WTC11 (cell line): ENCODE results near the gene MRTFB. TPM values are rescaled to one million over a fixed set of nuclear protein-coding genes. Genes with fewer than 3 reads are reported as not detected.

ENCODE experiments used
- ATAC-seq: fragments of 200-7000 bp; cut with Tn5 transposase; 2 replicates; pipeline ENCODE4 v1.10.0; 2021; ENCODE audit warnings: mild to moderate bottlenecking, moderate library complexity
- CTCF ChIA-PET: fragments of 300-600 bp; sonication (Branson Sonifier 250); formaldehyde crosslinking; loops from one replicate; lab custom pipeline; 2021; ENCODE audit warnings: antibody characterized with exemption; lab: Charles Lee
- POLR2A ChIA-PET: fragments of 350-600 bp; sonication (Branson Sonifier 250); formaldehyde crosslinking; loops from one replicate; lab custom pipeline; 2021; ENCODE audit warnings: antibody characterized with exemption; lab: Charles Lee
- DNase-seq: peaks from one replicate; pipeline ENCODE4 v3.0.0; 2021; ENCODE audit warnings: low spot score
- H3K27ac Mint-ChIP-seq: 2 replicates; pipeline ENCODE4 v1.8.0; 2021; ENCODE audit warnings: mixed read lengths
- H3K27me3 Mint-ChIP-seq: 2 replicates; pipeline ENCODE4 v1.8.0; 2021; ENCODE audit warnings: low read depth, mild to moderate bottlenecking, moderate library complexity, mixed read lengths
- H3K36me3 Mint-ChIP-seq: 2 replicates; pipeline ENCODE4 v1.8.0; 2021; ENCODE audit warnings: mixed read lengths
- H3K4me1 Mint-ChIP-seq: 2 replicates; pipeline ENCODE4 v1.8.0; 2022; ENCODE audit warnings: mixed read lengths
- H3K4me3 Mint-ChIP-seq: 2 replicates; pipeline ENCODE4 v1.8.0; 2021; ENCODE audit warnings: mild to moderate bottlenecking, moderate library complexity, mixed read lengths
- H3K9me3 Mint-ChIP-seq: 2 replicates; pipeline ENCODE4 v1.8.0; 2021; ENCODE audit warnings: mixed read lengths
- ATF1 ChIP-seq: sonication (generic); formaldehyde crosslinking; IDR thresholded peaks from 2 replicates; pipeline ENCODE4 v1.8.1; 2023; ENCODE audit warnings: mild to moderate bottlenecking, moderate library complexity, missing genetic modification reagents
- CBFB ChIP-seq: sonication (generic); formaldehyde crosslinking; IDR thresholded peaks from 2 replicates; pipeline ENCODE4 v1.8.1; 2022; ENCODE audit warnings: mild to moderate bottlenecking, low read depth, missing genetic modification reagents
- ELF4 ChIP-seq: sonication (generic); formaldehyde crosslinking; IDR thresholded peaks from 2 replicates; pipeline ENCODE4 v1.8.1; 2022; ENCODE audit warnings: low read depth, mild to moderate bottlenecking, moderate library complexity, missing genetic modification reagents
- ESRRA ChIP-seq: sonication (generic); formaldehyde crosslinking; IDR thresholded peaks from 2 replicates; pipeline ENCODE4 v1.8.1; 2022; ENCODE audit warnings: mild to moderate bottlenecking, missing genetic modification reagents, borderline replicate concordance
- ETV6 ChIP-seq: sonication (generic); formaldehyde crosslinking; IDR thresholded peaks from 2 replicates; pipeline ENCODE4 v1.8.1; 2022; ENCODE audit warnings: mild to moderate bottlenecking, missing genetic modification reagents
- GTF2I ChIP-seq: fragments of 250-450 bp; sonication (Bioruptor Pico); conservative IDR thresholded peaks from 2 replicates; pipeline ENCODE4 v1.4.0; 2021; ENCODE audit warnings: mild to moderate bottlenecking
- NFYB ChIP-seq: sonication (generic); formaldehyde crosslinking; conservative IDR thresholded peaks from 2 replicates; pipeline ENCODE4 v1.8.0; 2022; ENCODE audit warnings: low read depth, missing genetic modification reagents
- OVOL2 ChIP-seq: fragments of 250-450 bp; sonication (Bioruptor Pico); IDR thresholded peaks from 2 replicates; pipeline ENCODE4 v1.9.0; 2021; ENCODE audit warnings: mild to moderate bottlenecking, borderline replicate concordance
- SMAD3 ChIP-seq: sonication (generic); formaldehyde crosslinking; IDR thresholded peaks from 2 replicates; pipeline ENCODE4 v1.8.0; 2022; ENCODE audit warnings: missing genetic modification reagents, mild to moderate bottlenecking, borderline replicate concordance
- SMAD4 ChIP-seq: sonication (generic); formaldehyde crosslinking; IDR thresholded peaks from 2 replicates; pipeline ENCODE4 v1.8.0; 2022; ENCODE audit warnings: mild to moderate bottlenecking, missing genetic modification reagents
- SOX15 ChIP-seq: fragments of 250-450 bp; sonication (Bioruptor Pico); IDR thresholded peaks from 2 replicates; pipeline ENCODE4 v1.9.0; 2021; ENCODE audit warnings: mild to moderate bottlenecking
- ZBTB21 ChIP-seq: sonication (generic); formaldehyde crosslinking; IDR thresholded peaks from 2 replicates; pipeline ENCODE4 v1.8.1; 2023; ENCODE audit warnings: mild to moderate bottlenecking, missing genetic modification reagents, borderline replicate concordance
- ZNF396 ChIP-seq: fragments of 250-450 bp; sonication (Bioruptor Pico); IDR thresholded peaks from 2 replicates; pipeline ENCODE4 v1.8.0; 2021; ENCODE audit warnings: mild to moderate bottlenecking, moderate library complexity, borderline replicate concordance
- total RNA-seq: library from RNA; stranded (reverse); gene quantifications from 3 replicates; pipeline ENCODE4 v1.2.3, GENCODE V29; 2021
- TF ChIP-seq, protein P1 (sequence below): fragments of 250-450 bp; sonication (Bioruptor Pico); IDR thresholded peaks from 2 replicates; pipeline ENCODE4 v1.9.0; 2021; ENCODE audit warnings: mild to moderate bottlenecking
- TF ChIP-seq, protein P2 (sequence below): sonication (generic); formaldehyde crosslinking; IDR thresholded peaks from 2 replicates; pipeline ENCODE4 v1.8.1; 2022; ENCODE audit warnings: missing genetic modification reagents, borderline replicate concordance
- TF ChIP-seq, protein P3 (sequence below): fragments of 250-450 bp; sonication (Bioruptor Pico); conservative IDR thresholded peaks from 2 replicates; pipeline ENCODE4 v1.9.0; 2021; ENCODE audit warnings: mild to moderate bottlenecking
- TF ChIP-seq, protein P4 (sequence below): fragments of 250-450 bp; sonication (Bioruptor Pico); IDR thresholded peaks from 2 replicates; pipeline ENCODE4 v1.9.0; 2021; ENCODE audit warnings: mild to moderate bottlenecking
- TF ChIP-seq, protein P5 (sequence below): sonication (generic); formaldehyde crosslinking; conservative IDR thresholded peaks from 2 replicates; pipeline ENCODE4 v1.8.1; 2022; ENCODE audit warnings: mild to moderate bottlenecking, missing genetic modification reagents
- TF ChIP-seq, protein P6 (sequence below): sonication (generic); formaldehyde crosslinking; IDR thresholded peaks from 2 replicates; pipeline ENCODE4 v1.8.0; 2022; ENCODE audit warnings: mild to moderate bottlenecking, missing genetic modification reagents
- TF ChIP-seq, protein P7 (sequence below): sonication (generic); formaldehyde crosslinking; IDR thresholded peaks from 2 replicates; pipeline ENCODE4 v1.8.1; 2022; ENCODE audit warnings: low read depth, mild to moderate bottlenecking, moderate library complexity, missing genetic modification reagents, borderline replicate concordance
- TF ChIP-seq, protein P8 (sequence below): sonication (generic); formaldehyde crosslinking; IDR thresholded peaks from 2 replicates; pipeline ENCODE4 v1.8.1; 2023; ENCODE audit warnings: mild to moderate bottlenecking, missing genetic modification reagents

Gene MRTFB
- total RNA-seq, 1 experiment from 2014 or later, result 30.8 TPM

DNA sequence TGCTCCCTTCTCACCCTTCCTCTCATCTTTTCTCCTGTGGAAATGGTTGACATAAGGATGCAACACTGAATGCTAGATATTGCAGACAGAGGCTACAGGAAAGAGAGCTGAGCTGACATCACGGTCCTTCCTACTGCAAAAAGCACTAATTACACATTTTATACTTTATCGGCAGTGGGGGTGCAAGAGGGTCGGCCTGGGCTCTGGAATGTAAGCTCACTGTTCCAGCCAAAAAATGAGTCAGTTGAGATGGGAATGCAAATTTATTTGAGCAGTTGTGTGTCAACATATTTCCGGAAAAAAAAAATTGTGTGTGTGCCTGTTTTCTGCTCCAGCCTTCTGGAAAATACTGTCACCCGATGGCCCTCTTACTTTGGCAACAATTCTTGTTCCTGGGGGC, 14.1 kb upstream of the MRTFB start:
- no peak overlapping the region for H3K27ac Mint-ChIP-seq
- H3K4me3 Mint-ChIP-seq, result no peak overlapping the region
- H3K36me3 Mint-ChIP-seq, result peaks cover 12% of the 10 kb centered on the region
- ChIA-PET CTCF (no interaction called here), POLR2A (no interaction called here)
- H3K9me3 Mint-ChIP-seq, result peaks cover 19% of the 10 kb centered on the region
- no peaks in the 10 kb centered on the region; the same call in 1 of the 2 replicates for H3K27me3 Mint-ChIP-seq
- no peak for DNase-seq
- TF ChIP-seq SOX15, result no peak
- no peak for TF ChIP-seq SMAD4 (CRISPR knock-in tag)
- no peak for TF ChIP-seq SMAD3 (CRISPR knock-in tag)
- TF ChIP-seq NFYB (CRISPR knock-in tag), result no peak
- no peak for TF ChIP-seq ATF1 (CRISPR knock-in tag)
- TF ChIP-seq, protein P1, sequence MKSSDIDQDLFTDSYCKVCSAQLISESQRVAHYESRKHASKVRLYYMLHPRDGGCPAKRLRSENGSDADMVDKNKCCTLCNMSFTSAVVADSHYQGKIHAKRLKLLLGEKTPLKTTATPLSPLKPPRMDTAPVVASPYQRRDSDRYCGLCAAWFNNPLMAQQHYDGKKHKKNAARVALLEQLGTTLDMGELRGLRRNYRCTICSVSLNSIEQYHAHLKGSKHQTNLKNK (CRISPR knock-in tag), result no peak
- TF ChIP-seq, protein P2, sequence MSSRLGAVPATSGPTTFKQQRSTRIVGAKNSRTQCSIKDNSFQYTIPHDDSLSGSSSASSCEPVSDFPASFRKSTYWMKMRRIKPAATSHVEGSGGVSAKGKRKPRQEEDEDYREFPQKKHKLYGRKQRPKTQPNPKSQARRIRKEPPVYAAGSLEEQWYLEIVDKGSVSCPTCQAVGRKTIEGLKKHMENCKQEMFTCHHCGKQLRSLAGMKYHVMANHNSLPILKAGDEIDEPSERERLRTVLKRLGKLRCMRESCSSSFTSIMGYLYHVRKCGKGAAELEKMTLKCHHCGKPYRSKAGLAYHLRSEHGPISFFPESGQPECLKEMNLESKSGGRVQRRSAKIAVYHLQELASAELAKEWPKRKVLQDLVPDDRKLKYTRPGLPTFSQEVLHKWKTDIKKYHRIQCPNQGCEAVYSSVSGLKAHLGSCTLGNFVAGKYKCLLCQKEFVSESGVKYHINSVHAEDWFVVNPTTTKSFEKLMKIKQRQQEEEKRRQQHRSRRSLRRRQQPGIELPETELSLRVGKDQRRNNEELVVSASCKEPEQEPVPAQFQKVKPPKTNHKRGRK (CRISPR knock-in tag), result no peak
- TF ChIP-seq, protein P3, sequence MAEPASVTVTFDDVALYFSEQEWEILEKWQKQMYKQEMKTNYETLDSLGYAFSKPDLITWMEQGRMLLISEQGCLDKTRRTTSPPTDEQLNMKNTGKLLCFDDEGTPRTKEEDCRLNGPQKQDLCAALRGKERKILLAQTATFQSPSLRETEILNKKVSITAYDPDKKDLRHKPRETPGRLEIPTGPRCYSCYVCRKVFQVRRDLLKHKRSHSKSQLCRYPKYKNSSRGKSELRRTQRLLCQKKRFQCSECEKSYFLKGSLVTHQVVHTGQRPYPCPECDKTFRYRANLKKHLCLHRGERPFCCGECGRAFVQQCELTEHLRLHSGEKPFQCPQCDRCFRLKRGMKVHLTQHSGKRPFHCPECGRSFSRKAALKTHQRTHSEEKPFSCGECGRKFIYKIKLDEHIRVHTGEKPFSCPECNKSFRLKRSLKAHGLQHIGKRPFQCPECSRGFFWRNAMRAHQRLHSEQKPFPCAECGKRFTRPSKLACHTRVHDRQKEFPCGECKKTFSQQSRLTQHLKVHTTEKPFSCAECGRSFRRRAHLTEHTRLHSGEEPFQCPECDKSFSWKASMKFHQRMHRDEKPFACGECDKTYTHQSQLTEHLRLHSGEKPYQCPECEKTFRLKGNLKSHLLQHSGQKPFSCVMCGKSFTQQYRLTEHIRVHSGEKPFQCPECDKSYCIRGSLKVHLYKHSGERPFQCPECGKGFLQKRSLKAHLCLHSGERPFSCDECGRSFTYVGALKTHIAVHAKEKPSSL (CRISPR knock-in tag), result no peak
- no peak for TF ChIP-seq ZNF396
- no peak for TF ChIP-seq ELF4 (CRISPR knock-in tag)
- no peak for TF ChIP-seq CBFB (CRISPR knock-in tag)
- no peak for TF ChIP-seq OVOL2
- no peak for ATAC-seq
- no peaks in the 10 kb centered on the region for H3K4me1 Mint-ChIP-seq

DNA sequence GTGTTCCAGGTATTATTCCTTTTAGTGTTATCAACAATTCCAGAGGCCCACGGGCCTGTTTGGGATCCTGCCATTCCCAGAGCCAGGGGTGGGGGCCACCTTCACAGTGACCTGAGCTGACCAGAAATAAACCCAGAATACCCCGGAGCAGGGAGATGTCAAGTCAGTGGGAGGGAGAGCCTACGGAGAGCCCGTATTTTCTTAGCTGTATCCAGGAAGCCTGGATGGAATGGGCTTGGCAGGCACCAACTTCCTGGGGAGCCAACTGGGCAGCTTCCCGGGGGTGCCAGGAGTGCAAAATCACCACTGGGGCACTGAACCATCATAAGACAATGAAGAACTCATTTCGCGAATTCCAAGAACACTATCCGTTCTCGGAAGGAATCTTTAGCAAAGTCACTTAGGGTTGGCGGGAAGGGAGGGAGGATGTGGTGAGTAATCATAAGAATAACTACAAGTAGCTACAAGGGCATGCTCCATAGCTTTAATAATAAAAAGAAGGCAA, 13.2 kb upstream of the MRTFB start:
- no peak for ATAC-seq
- POLR2A ChIA-PET, result no interaction called here
- Mint-ChIP-seq H3K4me3 (no peak overlapping the region), H3K4me1 (no peaks in the 10 kb centered on the region), H3K27ac (no peak overlapping the region), H3K27me3 (no peaks in the 10 kb centered on the region; the same call in 1 of the 2 replicates), H3K36me3 (peaks cover 12% of the 10 kb centered on the region), H3K9me3 (peaks cover 19% of the 10 kb centered on the region)
- DNase-seq, result no peak
- TF ChIP-seq ESRRA (CRISPR knock-in tag), result no peak
- CTCF ChIA-PET, result no interaction called here

DNA sequence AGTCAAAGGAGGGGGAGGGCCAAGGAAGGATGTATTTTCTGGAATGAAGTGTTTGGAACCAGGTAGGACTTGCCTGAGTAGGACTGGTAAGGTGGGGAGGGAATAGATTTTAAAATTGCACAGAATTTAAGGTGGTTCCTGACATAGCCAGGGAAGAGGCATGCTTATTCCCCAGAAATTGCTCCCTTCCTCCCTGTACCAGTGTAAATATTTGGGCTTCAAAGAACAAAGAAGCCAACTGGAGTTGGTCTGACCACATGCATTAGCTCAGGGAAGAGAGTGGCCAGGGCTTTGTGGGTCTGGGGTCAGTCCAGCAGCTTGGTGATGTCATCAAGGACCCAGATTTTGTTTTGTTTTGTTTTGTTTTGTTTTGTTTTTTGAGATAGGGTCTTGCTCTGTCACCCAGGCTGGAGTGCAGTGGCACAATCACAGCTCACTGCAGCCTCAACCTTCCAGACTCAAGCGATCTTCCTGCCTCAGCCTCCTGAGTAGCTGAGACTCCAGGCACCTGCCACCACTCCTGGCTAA, 9.3 kb upstream of the MRTFB start:
- Mint-ChIP-seq H3K36me3 (peaks cover 5% of the 10 kb centered on the region), H3K27ac (no peak overlapping the region), H3K4me1 (no peaks in the 10 kb centered on the region), H3K9me3 (peaks cover 18% of the 10 kb centered on the region), H3K27me3 (no peaks in the 10 kb centered on the region; the same call in none of the 2 replicates), H3K4me3 (no peak overlapping the region)
- ATAC-seq (no peak), DNase-seq (no peak)
- CTCF ChIA-PET, result interaction anchor here (0.8 to 1.6 kb wide), 3 partner anchors 125 to 142 kb away, joined by 3 to 11 read pairs (median 4); partner anchors contain the start of gene ERCC4
- POLR2A ChIA-PET, result no interaction called here
- TF ChIP-seq NFYB (CRISPR knock-in tag), result no peak
- no peak for TF ChIP-seq ZBTB21 (CRISPR knock-in tag)
- TF ChIP-seq, protein P4, sequence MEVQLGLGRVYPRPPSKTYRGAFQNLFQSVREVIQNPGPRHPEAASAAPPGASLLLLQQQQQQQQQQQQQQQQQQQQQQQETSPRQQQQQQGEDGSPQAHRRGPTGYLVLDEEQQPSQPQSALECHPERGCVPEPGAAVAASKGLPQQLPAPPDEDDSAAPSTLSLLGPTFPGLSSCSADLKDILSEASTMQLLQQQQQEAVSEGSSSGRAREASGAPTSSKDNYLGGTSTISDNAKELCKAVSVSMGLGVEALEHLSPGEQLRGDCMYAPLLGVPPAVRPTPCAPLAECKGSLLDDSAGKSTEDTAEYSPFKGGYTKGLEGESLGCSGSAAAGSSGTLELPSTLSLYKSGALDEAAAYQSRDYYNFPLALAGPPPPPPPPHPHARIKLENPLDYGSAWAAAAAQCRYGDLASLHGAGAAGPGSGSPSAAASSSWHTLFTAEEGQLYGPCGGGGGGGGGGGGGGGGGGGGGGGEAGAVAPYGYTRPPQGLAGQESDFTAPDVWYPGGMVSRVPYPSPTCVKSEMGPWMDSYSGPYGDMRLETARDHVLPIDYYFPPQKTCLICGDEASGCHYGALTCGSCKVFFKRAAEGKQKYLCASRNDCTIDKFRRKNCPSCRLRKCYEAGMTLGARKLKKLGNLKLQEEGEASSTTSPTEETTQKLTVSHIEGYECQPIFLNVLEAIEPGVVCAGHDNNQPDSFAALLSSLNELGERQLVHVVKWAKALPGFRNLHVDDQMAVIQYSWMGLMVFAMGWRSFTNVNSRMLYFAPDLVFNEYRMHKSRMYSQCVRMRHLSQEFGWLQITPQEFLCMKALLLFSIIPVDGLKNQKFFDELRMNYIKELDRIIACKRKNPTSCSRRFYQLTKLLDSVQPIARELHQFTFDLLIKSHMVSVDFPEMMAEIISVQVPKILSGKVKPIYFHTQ (CRISPR knock-in tag), result no peak
- TF ChIP-seq, protein P5, sequence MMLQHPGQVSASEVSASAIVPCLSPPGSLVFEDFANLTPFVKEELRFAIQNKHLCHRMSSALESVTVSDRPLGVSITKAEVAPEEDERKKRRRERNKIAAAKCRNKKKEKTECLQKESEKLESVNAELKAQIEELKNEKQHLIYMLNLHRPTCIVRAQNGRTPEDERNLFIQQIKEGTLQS (CRISPR knock-in tag), result no peak
- TF ChIP-seq, protein P6, sequence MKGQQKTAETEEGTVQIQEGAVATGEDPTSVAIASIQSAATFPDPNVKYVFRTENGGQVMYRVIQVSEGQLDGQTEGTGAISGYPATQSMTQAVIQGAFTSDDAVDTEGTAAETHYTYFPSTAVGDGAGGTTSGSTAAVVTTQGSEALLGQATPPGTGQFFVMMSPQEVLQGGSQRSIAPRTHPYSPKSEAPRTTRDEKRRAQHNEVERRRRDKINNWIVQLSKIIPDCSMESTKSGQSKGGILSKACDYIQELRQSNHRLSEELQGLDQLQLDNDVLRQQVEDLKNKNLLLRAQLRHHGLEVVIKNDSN, result no peak
- TF ChIP-seq, protein P7, sequence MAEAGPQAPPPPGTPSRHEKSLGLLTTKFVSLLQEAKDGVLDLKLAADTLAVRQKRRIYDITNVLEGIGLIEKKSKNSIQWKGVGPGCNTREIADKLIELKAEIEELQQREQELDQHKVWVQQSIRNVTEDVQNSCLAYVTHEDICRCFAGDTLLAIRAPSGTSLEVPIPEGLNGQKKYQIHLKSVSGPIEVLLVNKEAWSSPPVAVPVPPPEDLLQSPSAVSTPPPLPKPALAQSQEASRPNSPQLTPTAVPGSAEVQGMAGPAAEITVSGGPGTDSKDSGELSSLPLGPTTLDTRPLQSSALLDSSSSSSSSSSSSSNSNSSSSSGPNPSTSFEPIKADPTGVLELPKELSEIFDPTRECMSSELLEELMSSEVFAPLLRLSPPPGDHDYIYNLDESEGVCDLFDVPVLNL (CRISPR knock-in tag), result no peak
- TF ChIP-seq ETV6 (CRISPR knock-in tag), result no peak
- no peak for TF ChIP-seq SOX15
- no peak for TF ChIP-seq GTF2I (CRISPR knock-in tag)
- TF ChIP-seq SMAD4 (CRISPR knock-in tag), result no peak
- TF ChIP-seq, protein P8, sequence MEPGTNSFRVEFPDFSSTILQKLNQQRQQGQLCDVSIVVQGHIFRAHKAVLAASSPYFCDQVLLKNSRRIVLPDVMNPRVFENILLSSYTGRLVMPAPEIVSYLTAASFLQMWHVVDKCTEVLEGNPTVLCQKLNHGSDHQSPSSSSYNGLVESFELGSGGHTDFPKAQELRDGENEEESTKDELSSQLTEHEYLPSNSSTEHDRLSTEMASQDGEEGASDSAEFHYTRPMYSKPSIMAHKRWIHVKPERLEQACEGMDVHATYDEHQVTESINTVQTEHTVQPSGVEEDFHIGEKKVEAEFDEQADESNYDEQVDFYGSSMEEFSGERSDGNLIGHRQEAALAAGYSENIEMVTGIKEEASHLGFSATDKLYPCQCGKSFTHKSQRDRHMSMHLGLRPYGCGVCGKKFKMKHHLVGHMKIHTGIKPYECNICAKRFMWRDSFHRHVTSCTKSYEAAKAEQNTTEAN (CRISPR knock-in tag), result no peak
